Activated CD4-positive, alpha-beta T cell treated with anti-CD3 and anti-CD28 coated beads for 36 hours (primary cell): ENCODE measurements around the gene E2F8. TPM values are rescaled to one million over a fixed set of nuclear protein-coding genes. Genes with fewer than 3 reads are reported as not detected.

Source experiments
- ATAC-seq: fragments of 200-7000 bp; cut with Tn5 transposase; one replicate; pipeline ENCODE4 v1.10.0; 2021; ENCODE audit warnings: mild to moderate bottlenecking, moderate library complexity
- CTCF ChIA-PET: fragments of 350-600 bp; sonication (Branson Sonifier 250); formaldehyde crosslinking; loops from one replicate; lab custom pipeline; 2021; ENCODE audit warnings: antibody characterized with exemption; lab: Charles Lee
- POLR2A ChIA-PET: fragments of 350-600 bp; sonication (Branson Sonifier 250); formaldehyde crosslinking; loops from one replicate; lab custom pipeline; 2021; ENCODE audit warnings: antibody characterized with exemption, inconsistent platforms; lab: Charles Lee
- DNase-seq: peaks from one replicate; pipeline ENCODE4 v3.0.0-alpha.2; 2020
- H3K27ac Mint-ChIP-seq: one replicate; pipeline ENCODE4 v1.8.0; 2021; ENCODE audit warnings: mixed read lengths
- H3K27me3 Mint-ChIP-seq: one replicate; pipeline ENCODE4 v1.8.0; 2021; ENCODE audit warnings: mixed read lengths
- H3K36me3 Mint-ChIP-seq: one replicate; pipeline ENCODE4 v1.8.0; 2021; ENCODE audit warnings: low read depth, mixed read lengths
- H3K4me1 Mint-ChIP-seq: one replicate; pipeline ENCODE4 v1.8.0; 2021; ENCODE audit warnings: mixed read lengths
- H3K4me3 Mint-ChIP-seq: one replicate; pipeline ENCODE4 v1.8.0; 2021; ENCODE audit warnings: mild to moderate bottlenecking, moderate library complexity, mixed read lengths
- H3K9me3 Mint-ChIP-seq: one replicate; pipeline ENCODE4 v1.8.0; 2021; ENCODE audit warnings: low read depth, mixed read lengths
- intact Hi-C, 2 experiments: fragments of 100-400 bp; cut with DNase I in 1 of 2; cut with micrococcal nuclease in 1 of 2; formaldehyde crosslinking; loops; one replicate each; pipeline versions ENCODE4 v1.14.2 to v1.15.1; 2022 to 2024; cut with DNase I, micrococcal nuclease
- total RNA-seq, 2 experiments: library from RNA; stranded (reverse); gene quantifications; one replicate each; pipeline ENCODE4 v1.2.3, GENCODE V29; 2021

The E2F8 gene
- total RNA-seq, 2 experiments from 2014 or later = 18.0 to 22.2 TPM

GRCh38 chr11:19237813-19238212, 2.9 kb downstream of the E2F8 start:
- intact Hi-C loops = no loop called here
- H3K27ac Mint-ChIP-seq = no peak overlapping the region
- H3K4me3 Mint-ChIP-seq = no peak overlapping the region
- DNase-seq (no peak), ATAC-seq (no peak)
- ChIA-PET CTCF (no interaction called here), POLR2A (no interaction called here)
- H3K9me3 Mint-ChIP-seq = no peaks in the 10 kb centered on the region
- H3K36me3 Mint-ChIP-seq = peaks cover 52% of the 10 kb centered on the region
- peaks cover 17% of the 10 kb centered on the region for H3K27me3 Mint-ChIP-seq
- peaks cover 14% of the 10 kb centered on the region for H3K4me1 Mint-ChIP-seq

- peaks cover 13% of the 10 kb centered on the region for H3K27me3 Mint-ChIP-seq
- DNase-seq (no peak), ATAC-seq (no peak)
- H3K4me1 Mint-ChIP-seq = peaks cover 14% of the 10 kb centered on the region
- POLR2A ChIA-PET = no interaction called here
- H3K36me3 Mint-ChIP-seq = peaks cover 52% of the 10 kb centered on the region
- no peaks in the 10 kb centered on the region for H3K9me3 Mint-ChIP-seq
- CTCF ChIA-PET = no interaction called here
- no peak overlapping the region for H3K27ac Mint-ChIP-seq
- intact Hi-C loops = no loop called here
- H3K4me3 Mint-ChIP-seq = no peak overlapping the region
Measured at GRCh38 chr11:19237381-19237780, 3.4 kb downstream of the E2F8 start.

- POLR2A ChIA-PET = no interaction called here
- H3K36me3 Mint-ChIP-seq = peaks cover 64% of the 10 kb centered on the region
Measured at GRCh38 chr11:19234231-19234817, 6.4 kb downstream of the E2F8 start.

GRCh38 chr11:19232910-19233503, 7.7 kb downstream of the E2F8 start:
- no peaks in the 10 kb centered on the region for H3K9me3 Mint-ChIP-seq
- CTCF ChIA-PET = no interaction called here
- H3K4me3 Mint-ChIP-seq = no peak overlapping the region
- H3K4me1 Mint-ChIP-seq = no peaks in the 10 kb centered on the region
- ATAC-seq = no peak
- no peak overlapping the region for H3K27ac Mint-ChIP-seq
- intact Hi-C loops = no loop called here
- POLR2A ChIA-PET = no interaction called here
- peaks cover 60% of the 10 kb centered on the region for H3K36me3 Mint-ChIP-seq
- no peak for DNase-seq
- H3K27me3 Mint-ChIP-seq = no peaks in the 10 kb centered on the region

More at GRCh38 chr11:19234231-19234817, 6.4 kb downstream of the E2F8 start:
- H3K4me3 Mint-ChIP-seq = no peak overlapping the region
- no peak for ATAC-seq
- no peaks in the 10 kb centered on the region for H3K9me3 Mint-ChIP-seq
- intact Hi-C loops = no loop called here
- no peak overlapping the region for H3K27ac Mint-ChIP-seq
- CTCF ChIA-PET = interaction anchor here (1.3 kb wide), 1 partner anchor 14 kb away, joined by 3 read pairs; no protein-coding TSS in a partner anchor
- peaks cover 3% of the 10 kb centered on the region for H3K4me1 Mint-ChIP-seq
- peaks cover 3% of the 10 kb centered on the region for H3K27me3 Mint-ChIP-seq
- DNase-seq = no peak

GRCh38 chr11:19229671-19230070, 11.1 kb downstream of the E2F8 start:
- ChIA-PET CTCF (interaction anchor here (0.6 kb wide), 1 partner anchor 509 kb away, joined by 4 read pairs; no protein-coding TSS in a partner anchor), POLR2A (no interaction called here)
- peaks cover 45% of the 10 kb centered on the region for H3K36me3 Mint-ChIP-seq
- H3K27me3 Mint-ChIP-seq = no peaks in the 10 kb centered on the region
- DNase-seq (no peak), ATAC-seq (no peak)
- H3K4me1 Mint-ChIP-seq = no peaks in the 10 kb centered on the region
- no peak overlapping the region for H3K27ac Mint-ChIP-seq
- H3K4me3 Mint-ChIP-seq = no peak overlapping the region
- intact Hi-C loops = no loop called here
- H3K9me3 Mint-ChIP-seq = no peaks in the 10 kb centered on the region

GRCh38 chr11:19228968-19229367, 11.8 kb downstream of the E2F8 start:
- no peak overlapping the region for H3K27ac Mint-ChIP-seq
- H3K9me3 Mint-ChIP-seq = no peaks in the 10 kb centered on the region
- intact Hi-C loops = no loop called here
- H3K4me3 Mint-ChIP-seq = no peak overlapping the region
- ChIA-PET CTCF (interaction anchor here (0.6 kb wide), 1 partner anchor 508 kb away, joined by 4 read pairs; no protein-coding TSS in a partner anchor), POLR2A (no interaction called here)
- H3K36me3 Mint-ChIP-seq = peaks cover 41% of the 10 kb centered on the region
- no peak for DNase-seq
- H3K27me3 Mint-ChIP-seq = no peaks in the 10 kb centered on the region
- no peak for ATAC-seq
- no peaks in the 10 kb centered on the region for H3K4me1 Mint-ChIP-seq

- ATAC-seq (no peak), DNase-seq (no peak)
- intact Hi-C loops = no loop called here
- ChIA-PET CTCF (no interaction called here), POLR2A (no interaction called here)
- peaks cover 35% of the 10 kb centered on the region for H3K36me3 Mint-ChIP-seq
- H3K4me3 Mint-ChIP-seq = no peak overlapping the region
- H3K9me3 Mint-ChIP-seq = peaks cover 3% of the 10 kb centered on the region
- no peaks in the 10 kb centered on the region for H3K4me1 Mint-ChIP-seq
- no peaks in the 10 kb centered on the region for H3K27me3 Mint-ChIP-seq
- H3K27ac Mint-ChIP-seq = no peak overlapping the region
Measured at GRCh38 chr11:19226378-19227195, 14.2 kb downstream of the E2F8 start.

- POLR2A ChIA-PET = no interaction called here
- Mint-ChIP-seq H3K9me3 (peaks cover 3% of the 10 kb centered on the region), H3K4me3 (no peak overlapping the region), H3K36me3 (peaks cover 32% of the 10 kb centered on the region), H3K27ac (no peak overlapping the region), H3K27me3 (no peaks in the 10 kb centered on the region), H3K4me1 (no peaks in the 10 kb centered on the region)
- DNase-seq (no peak), ATAC-seq (no peak)
- intact Hi-C loops = no loop called here
- CTCF ChIA-PET = no interaction called here
Measured at GRCh38 chr11:19225581-19225980, 15.2 kb downstream of the E2F8 start.

GRCh38 chr11:19225123-19225522, 15.6 kb downstream of the E2F8 start:
- Mint-ChIP-seq H3K27ac (no peak overlapping the region), H3K36me3 (peaks cover 27% of the 10 kb centered on the region), H3K4me1 (no peaks in the 10 kb centered on the region), H3K9me3 (peaks cover 3% of the 10 kb centered on the region), H3K27me3 (no peaks in the 10 kb centered on the region), H3K4me3 (no peak overlapping the region)
- intact Hi-C loops = no loop called here
- DNase-seq (no peak), ATAC-seq (no peak)
- ChIA-PET CTCF (no interaction called here), POLR2A (no interaction called here)

- Mint-ChIP-seq H3K36me3 (peaks cover 15% of the 10 kb centered on the region), H3K9me3 (peaks cover 3% of the 10 kb centered on the region), H3K27ac (no peak overlapping the region), H3K27me3 (peaks cover 3% of the 10 kb centered on the region), H3K4me3 (no peak overlapping the region), H3K4me1 (no peaks in the 10 kb centered on the region)
- ChIA-PET CTCF (interaction anchor here (1.6 kb wide), 1 partner anchor 14 kb away, joined by 3 read pairs; no protein-coding TSS in a partner anchor), POLR2A (no interaction called here)
- intact Hi-C loops = no loop called here
- ATAC-seq (no peak), DNase-seq (no peak)
Measured at GRCh38 chr11:19220903-19221724, 19.6 kb downstream of the E2F8 start.

GRCh38 chr11:19218786-19219460, 21.8 kb downstream of the E2F8 start:
- ChIA-PET CTCF (no interaction called here), POLR2A (no interaction called here)
- peaks cover 3% of the 10 kb centered on the region for H3K9me3 Mint-ChIP-seq
- no peak for ATAC-seq
- peaks cover 8% of the 10 kb centered on the region for H3K27me3 Mint-ChIP-seq
- no peak overlapping the region for H3K4me3 Mint-ChIP-seq
- H3K36me3 Mint-ChIP-seq = no peaks in the 10 kb centered on the region
- DNase-seq = no peak
- no peaks in the 10 kb centered on the region for H3K4me1 Mint-ChIP-seq
- intact Hi-C loops = no loop called here
- no peak overlapping the region for H3K27ac Mint-ChIP-seq
